ENCODE results near the gene HOXA3.
A peak's percentile ranks its signal among the peaks of the same experiment; 100 is the strongest.

The HOXA3 gene

DNA sequence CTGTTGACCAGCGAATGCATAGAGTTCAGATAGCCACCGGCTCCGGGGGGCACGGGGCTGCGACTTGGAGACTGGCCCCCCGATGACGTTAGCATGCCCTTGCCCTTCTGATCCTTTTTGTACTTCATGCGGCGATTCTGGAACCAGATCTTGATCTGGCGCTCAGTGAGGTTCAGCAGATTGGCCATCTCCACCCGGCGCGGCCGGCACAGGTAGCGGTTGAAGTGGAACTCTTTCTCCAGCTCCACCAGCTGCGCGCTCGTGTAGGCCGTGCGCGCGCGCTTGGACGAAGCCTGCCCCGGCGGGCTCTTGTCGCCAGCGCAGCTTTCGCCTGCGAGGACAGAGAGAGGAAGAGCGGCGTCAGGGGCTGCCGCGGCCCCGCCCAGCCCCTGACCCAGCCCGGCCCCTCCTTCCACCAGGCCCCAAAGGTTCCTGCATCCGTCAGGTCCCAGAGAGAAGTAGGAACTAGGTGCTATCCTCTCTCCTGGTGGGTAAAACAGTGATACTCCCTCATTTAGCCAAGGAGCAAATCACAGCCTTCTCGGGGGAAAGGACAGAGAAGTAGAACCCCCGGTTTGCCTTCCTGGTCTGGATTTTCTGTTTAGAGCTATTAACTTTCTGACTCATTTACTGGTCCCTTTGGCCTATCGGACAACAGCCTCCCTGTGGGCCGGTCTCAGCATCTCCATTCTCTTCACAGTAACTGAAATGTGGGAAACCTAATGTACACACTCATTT lies 43.8 kb downstream of the HOXA3 start:
- peak; percentile 57 for DNase-seq
- Histone ChIP-seq H3K4me3 (ENCODE audit: low read depth, low read length) (no peak overlapping the region), H3K27ac (no peak overlapping the region), H3K9me3 (ENCODE audit: severe bottlenecking) (no peaks in the 10 kb centered on the region), H3K27me3 (ENCODE audit: insufficient read depth, low read depth, severe bottlenecking) (peaks cover 93% of the 10 kb centered on the region), H3K36me3 (no peaks in the 10 kb centered on the region)
- TF ChIP-seq, protein P1, sequence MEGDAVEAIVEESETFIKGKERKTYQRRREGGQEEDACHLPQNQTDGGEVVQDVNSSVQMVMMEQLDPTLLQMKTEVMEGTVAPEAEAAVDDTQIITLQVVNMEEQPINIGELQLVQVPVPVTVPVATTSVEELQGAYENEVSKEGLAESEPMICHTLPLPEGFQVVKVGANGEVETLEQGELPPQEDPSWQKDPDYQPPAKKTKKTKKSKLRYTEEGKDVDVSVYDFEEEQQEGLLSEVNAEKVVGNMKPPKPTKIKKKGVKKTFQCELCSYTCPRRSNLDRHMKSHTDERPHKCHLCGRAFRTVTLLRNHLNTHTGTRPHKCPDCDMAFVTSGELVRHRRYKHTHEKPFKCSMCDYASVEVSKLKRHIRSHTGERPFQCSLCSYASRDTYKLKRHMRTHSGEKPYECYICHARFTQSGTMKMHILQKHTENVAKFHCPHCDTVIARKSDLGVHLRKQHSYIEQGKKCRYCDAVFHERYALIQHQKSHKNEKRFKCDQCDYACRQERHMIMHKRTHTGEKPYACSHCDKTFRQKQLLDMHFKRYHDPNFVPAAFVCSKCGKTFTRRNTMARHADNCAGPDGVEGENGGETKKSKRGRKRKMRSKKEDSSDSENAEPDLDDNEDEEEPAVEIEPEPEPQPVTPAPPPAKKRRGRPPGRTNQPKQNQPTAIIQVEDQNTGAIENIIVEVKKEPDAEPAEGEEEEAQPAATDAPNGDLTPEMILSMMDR (IDR thresholded peaks at IDR 0.05; ENCODE audit: low read depth, low read length), result no peak

DNA sequence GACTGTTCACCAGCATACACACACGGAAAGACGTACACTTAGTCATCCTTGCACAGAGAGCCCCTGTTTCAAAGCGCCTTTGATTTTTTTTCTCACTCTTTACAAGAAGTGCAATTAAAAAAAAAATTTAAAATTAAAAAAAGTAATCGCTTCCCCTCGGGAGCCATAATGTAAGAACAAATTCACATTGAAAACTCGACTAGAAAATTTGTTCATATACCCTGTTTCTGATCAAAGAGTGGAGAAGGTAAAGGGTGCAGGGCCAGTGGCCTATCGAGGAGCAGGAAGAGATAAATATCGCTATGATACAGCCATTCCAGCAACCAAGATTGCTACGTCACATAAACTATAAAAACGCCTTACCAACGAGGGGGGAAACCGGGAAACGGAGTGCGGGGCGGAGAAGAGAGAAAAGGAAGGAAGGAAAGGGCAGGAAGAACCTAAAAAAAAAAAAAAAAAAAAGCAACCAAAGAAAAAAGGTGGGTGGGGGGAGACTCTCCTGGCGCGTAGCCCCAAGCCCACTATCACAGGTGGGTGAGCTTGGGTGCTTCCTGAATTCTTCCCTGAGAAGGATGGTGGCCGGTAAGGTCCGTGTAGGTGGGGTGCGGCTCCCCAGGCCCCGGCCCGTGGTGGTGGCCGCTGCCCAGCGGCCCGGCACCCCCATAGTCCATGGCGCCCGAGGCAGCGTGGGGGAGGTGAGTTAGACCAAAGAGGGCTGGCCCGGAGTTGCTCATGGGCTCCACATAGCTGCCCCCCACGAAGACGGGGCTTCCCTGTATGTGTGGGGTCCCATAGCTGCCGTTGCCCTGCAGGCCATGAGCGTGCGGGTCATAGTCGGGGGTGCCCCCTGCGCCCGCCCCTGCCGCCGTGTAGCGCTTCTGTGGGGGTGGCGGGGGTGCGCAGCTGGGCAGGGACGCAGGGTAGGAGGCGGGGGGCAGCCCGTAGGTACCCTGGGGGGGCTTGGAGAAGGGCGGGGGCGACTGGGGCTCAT lies 44.7 kb downstream of the HOXA3 start:
- TF ChIP-seq, protein P1 (IDR thresholded peaks at IDR 0.05; ENCODE audit: low read depth, low read length), result no peak
- H3K27me3 ChIP-seq (ENCODE audit: insufficient read depth, low read depth, severe bottlenecking), result peaks cover 93% of the 10 kb centered on the region
- no peak overlapping the region for H3K4me3 ChIP-seq (ENCODE audit: low read depth, low read length)
- H3K27ac ChIP-seq, result peak overlapping the region; percentile 79
- no peak for DNase-seq
- no peaks in the 10 kb centered on the region for H3K36me3 ChIP-seq
- H3K9me3 ChIP-seq (ENCODE audit: severe bottlenecking), result no peaks in the 10 kb centered on the region

DNA sequence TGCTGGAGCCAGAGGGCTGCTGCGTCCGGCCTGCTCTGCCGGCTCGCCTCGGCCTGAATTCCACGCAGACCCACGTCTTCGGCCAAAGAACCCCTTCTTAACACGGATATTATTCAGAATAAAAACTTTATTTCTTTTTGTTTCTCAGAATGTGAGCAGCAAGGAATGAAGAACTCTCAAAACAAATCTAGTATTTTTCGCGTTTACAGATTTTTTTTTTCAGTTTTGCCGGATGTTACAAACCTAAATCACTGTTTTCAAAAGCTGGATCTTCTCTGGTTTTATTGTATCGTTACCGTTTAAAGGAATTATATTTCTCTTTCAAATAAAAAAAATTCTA lies 45.5 kb downstream of the HOXA3 start:
- DNase-seq, result no peak
- no peaks in the 10 kb centered on the region for H3K9me3 ChIP-seq (ENCODE audit: severe bottlenecking)
- H3K36me3 ChIP-seq, result no peaks in the 10 kb centered on the region
- peaks cover 87% of the 10 kb centered on the region for H3K27me3 ChIP-seq (ENCODE audit: insufficient read depth, low read depth, severe bottlenecking)
- peak overlapping the region; percentile 17; the same call in 1 of the 2 replicates for H3K4me3 ChIP-seq (ENCODE audit: low read depth, low read length)
- peak overlapping the region; percentile 79 for H3K27ac ChIP-seq
- TF ChIP-seq, protein P1 (IDR thresholded peaks at IDR 0.05; ENCODE audit: low read depth, low read length), result no peak

DNA sequence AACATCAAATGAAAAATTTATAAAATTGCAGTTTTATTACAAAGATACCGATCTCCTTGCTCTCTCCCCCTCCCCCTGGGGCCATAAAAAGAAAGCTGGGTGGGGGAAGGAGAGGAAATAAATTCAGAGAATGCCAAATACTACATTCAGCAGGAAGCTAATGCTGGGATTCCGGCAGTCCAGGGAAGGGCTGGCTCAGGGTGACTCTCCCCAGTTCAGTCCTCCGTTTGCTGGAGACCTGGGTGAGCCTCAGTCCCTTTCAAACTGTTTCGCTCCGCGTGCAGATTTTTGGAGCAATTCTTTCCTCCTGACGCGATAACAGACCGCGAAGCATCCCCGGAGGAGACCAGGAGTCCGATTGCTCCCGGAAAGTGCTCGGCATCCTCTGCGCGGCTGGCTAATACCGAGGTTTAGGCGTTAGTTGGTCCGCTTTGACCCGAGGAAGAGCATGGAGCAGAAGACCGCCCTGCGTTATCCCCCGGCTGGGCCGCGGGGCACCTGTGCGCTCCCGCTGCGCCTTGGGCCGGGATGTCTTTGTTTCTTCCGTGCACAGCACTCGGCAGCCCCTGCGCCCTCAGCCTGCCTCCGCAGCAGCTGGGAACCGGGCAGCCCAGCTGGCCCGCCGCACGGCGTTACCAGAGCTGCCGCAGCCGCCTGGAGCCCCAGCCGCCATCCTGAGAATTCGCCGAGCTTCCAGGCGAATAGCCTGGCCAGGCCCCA lies 46.0 kb downstream of the HOXA3 start:
- TF ChIP-seq, protein P1 (IDR thresholded peaks at IDR 0.05; ENCODE audit: low read depth, low read length), result no peak
- peak overlapping the region; percentile 17; the same call in 1 of the 2 replicates for H3K4me3 ChIP-seq (ENCODE audit: low read depth, low read length)
- H3K9me3 ChIP-seq (ENCODE audit: severe bottlenecking), result no peaks in the 10 kb centered on the region
- peaks cover 89% of the 10 kb centered on the region for H3K27me3 ChIP-seq (ENCODE audit: insufficient read depth, low read depth, severe bottlenecking)
- H3K36me3 ChIP-seq, result no peaks in the 10 kb centered on the region
- no peak for DNase-seq
- H3K27ac ChIP-seq, result peak overlapping the region; percentile 79

DNA sequence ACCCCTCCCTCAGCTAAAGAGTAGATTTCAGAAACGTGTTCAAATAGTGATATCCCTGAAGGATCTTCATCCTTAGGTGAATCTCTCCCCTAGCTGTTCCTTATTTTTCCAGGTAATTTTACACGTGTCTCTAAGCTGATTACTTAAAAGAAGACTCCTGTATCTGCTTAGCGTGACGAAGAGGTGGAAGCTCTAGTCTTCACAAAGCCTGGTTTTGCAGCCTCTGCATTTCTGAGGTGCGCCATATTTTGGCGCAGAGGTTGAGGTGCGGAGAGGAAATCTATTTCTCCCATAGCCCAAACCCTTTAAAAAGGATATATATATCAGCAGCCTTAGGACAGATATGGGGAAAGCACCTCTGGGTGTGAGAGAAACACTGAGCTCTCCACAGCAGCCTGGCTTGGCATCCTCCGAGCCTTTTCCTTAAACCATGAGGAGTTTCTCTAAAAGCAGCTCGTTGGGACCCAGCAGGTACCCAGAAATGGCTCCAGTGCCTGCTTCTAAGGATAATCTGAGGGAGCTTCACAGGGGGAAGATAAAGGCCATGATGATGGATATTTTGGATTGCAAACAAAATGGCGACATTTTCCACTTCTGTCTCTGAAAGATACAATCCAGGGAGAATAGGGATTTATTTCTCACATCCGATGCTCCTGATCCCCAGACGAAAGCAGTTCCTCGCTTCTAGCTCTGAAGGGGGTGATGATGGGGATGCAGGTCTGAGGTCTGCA lies 46.9 kb downstream of the HOXA3 start:
- no peaks in the 10 kb centered on the region for H3K36me3 ChIP-seq
- H3K9me3 ChIP-seq (ENCODE audit: severe bottlenecking), result no peaks in the 10 kb centered on the region
- H3K4me3 ChIP-seq (ENCODE audit: low read depth, low read length), result peak overlapping the region; percentile 21
- H3K27ac ChIP-seq, result peak overlapping the region; percentile 79
- peaks cover 90% of the 10 kb centered on the region for H3K27me3 ChIP-seq (ENCODE audit: insufficient read depth, low read depth, severe bottlenecking)
- TF ChIP-seq, protein P1 (IDR thresholded peaks at IDR 0.05; ENCODE audit: low read depth, low read length), result no peak
- no peak for DNase-seq

Data from WERI-Rb-1 (cell line).